Tibial nerve (tissue), 3 donors: Measurements from ENCODE around the gene ASPDH.

Experiments
- POLR2A ChIP-seq, 2 donors: fragments of 450-650 bp; IDR thresholded peaks; one replicate each; pipeline ENCODE4 v1.6.1; 2017; ENCODE audit warnings: antibody characterized with exemption in 2 of 2, mild to moderate bottlenecking in 2 of 2, moderate library complexity in 2 of 2
- TF ChIP-seq, protein P1 (sequence below), 5 experiments: fragments of 200-600 bp in 3 of 5; fragments of 450-650 bp in 2 of 5; sonication (generic) in 3 of 5; IDR thresholded peaks; one replicate each; pipeline ENCODE4 v1.5.1; 2016 to 2019; ENCODE audit warnings: antibody characterized with exemption in 5 of 5, mild to moderate bottlenecking in 3 of 5, moderate library complexity in 2 of 5

DNA sequence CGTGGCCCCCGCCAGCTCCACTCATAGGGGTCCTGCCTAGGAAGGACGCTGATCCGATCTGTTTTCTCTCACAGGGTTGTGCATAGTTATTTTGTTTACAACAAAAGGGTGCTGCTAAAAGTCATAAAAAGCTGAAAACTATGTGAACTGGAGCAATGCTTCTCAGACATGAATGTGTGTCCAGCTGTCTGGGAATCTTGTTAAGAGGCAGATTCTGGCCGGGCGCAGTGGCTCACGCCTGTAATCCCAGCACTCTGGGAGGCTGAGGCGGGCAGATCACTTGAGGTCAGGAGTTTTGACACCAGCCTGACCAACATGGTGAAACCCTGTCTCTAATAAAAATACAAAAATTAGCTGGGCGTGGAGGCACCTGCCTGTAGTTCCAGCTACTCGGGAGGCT, 45.9 kb upstream of the ASPDH start:
- no peak for TF ChIP-seq POLR2A (IDR thresholded peaks at IDR 0.05)
- TF ChIP-seq, protein P1, sequence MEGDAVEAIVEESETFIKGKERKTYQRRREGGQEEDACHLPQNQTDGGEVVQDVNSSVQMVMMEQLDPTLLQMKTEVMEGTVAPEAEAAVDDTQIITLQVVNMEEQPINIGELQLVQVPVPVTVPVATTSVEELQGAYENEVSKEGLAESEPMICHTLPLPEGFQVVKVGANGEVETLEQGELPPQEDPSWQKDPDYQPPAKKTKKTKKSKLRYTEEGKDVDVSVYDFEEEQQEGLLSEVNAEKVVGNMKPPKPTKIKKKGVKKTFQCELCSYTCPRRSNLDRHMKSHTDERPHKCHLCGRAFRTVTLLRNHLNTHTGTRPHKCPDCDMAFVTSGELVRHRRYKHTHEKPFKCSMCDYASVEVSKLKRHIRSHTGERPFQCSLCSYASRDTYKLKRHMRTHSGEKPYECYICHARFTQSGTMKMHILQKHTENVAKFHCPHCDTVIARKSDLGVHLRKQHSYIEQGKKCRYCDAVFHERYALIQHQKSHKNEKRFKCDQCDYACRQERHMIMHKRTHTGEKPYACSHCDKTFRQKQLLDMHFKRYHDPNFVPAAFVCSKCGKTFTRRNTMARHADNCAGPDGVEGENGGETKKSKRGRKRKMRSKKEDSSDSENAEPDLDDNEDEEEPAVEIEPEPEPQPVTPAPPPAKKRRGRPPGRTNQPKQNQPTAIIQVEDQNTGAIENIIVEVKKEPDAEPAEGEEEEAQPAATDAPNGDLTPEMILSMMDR (IDR thresholded peaks at IDR 0.05): no peak
